DMS79 (cell line): ENCODE data around the gene KCMF1.
A peak's percentile ranks its signal among the peaks of the same experiment; 100 is the strongest.

ENCODE experiments used
- DNase-seq: peaks from one replicate; lab custom pipeline; 2025; lab: John Stamatoyannopoulos, UW

Gene KCMF1

DNA sequence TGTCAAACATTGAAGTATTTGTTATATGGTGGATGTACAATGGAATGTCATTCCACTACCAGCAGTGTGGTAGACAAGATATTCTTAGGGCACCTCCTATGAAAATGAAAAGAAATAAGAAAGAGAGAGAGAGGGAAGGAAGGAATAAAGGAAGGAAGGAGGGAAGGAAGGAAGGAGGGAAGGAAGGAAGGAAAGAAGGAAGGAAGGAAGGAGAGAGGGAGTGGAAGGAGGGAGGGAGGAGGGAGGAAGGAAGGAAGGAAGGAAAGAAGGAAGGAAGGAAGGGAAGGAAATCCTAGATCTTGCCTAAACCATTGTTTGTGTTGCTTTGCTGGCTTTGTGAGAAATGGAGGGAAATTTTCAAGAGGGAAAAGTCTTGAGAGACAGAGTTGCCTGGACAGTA is 112.1 kb downstream of the KCMF1 start:
- no peak for DNase-seq

DNA sequence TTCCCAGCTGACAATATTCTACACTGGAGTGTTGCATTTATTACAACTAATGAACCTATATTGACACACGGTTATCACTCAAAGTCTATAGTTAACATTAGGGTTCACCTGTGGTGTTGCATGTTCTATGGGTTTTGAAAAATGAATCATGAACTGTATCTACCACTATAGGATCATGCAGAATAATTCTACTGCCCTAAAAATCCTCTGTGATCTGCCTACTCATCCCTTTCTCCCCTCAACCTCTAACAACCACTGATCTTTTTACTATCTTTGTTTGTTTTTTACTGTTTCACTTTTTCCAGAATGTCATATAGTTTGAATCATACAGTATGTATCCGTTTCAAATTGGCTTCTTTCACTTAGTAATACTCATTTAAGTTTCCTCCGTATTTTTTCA is 114.6 kb downstream of the KCMF1 start:
- DNase-seq, result no peak

DNA sequence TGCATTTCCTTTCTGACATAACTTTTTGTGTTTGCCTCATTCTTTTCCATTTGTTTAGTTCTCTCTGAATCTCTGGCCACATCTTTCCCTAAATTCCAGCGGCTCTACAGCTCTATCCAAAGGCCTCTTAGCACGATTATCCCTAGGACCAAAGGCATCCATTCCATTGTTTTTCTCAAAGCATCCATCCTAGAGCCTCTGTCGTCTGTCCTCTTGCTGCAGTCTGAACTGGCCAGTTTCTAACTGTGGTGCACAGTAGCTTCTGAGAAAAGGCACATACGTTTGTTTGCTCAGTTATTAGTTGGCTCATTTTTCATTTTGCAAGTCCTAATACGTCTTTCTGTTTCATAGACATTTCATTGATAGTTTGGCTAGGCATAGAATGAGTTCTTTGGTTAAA is 116.6 kb downstream of the KCMF1 start:
- no peak for DNase-seq

DNA sequence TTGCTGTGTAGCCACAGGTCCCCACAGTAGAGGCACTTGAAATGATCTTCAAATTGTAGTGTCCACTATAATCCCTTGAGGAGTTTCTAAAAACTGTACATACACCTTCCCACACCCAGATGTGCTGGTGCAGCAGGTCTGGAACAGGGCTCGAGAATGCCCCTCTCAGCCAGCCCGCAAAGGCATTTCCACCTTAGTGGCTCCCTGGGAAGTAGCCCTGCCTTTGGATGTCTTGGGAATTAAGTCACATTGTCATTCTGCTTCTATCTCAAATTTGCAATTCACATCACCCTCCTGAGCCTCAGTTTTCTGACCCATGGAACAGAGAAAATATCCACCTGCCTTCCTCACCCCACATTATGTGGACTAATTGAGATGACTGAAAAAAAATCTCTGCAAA is 118.0 kb downstream of the KCMF1 start:
- DNase-seq, result no peak

DNA sequence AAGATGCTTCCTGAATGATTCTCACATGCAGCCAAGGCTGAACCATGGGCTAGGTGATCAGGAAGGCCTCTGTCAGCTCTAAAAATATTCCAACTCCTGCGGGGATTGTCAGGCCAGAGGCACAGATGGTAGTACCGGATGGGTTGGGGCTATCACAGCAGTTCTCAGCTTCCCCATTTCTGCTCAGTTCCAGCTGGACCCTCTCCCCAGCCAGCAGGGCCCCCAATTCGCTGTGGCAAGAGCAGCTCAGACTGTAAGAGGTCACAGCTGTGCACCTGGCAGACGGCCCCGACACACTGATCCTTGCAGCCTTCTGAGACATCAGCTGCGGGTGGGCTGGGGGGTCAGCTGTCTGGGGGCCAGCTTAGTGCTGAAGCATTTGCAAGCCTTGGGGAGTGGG is 118.6 kb downstream of the KCMF1 start:
- no peak for DNase-seq

DNA sequence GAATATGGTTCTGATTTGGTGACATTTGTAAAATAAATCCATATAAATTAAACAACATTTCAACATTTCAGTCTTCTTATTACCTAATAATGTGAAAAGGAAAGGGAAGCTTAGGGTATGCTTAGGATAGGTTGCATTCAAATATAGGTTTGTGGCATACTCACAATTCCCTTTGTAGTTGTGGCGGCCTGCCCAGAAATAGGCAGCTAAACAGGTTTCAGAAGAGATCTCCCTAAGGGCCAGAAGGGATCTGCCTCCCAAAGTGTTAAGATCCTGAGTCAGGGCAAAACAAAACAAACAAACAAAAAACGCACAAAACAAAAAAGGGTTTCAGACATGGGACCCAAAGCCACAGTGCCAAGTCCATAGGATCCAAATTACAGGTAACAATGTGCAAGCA is 120.9 kb downstream of the KCMF1 start:
- DNase-seq, result peak; percentile 4

DNA sequence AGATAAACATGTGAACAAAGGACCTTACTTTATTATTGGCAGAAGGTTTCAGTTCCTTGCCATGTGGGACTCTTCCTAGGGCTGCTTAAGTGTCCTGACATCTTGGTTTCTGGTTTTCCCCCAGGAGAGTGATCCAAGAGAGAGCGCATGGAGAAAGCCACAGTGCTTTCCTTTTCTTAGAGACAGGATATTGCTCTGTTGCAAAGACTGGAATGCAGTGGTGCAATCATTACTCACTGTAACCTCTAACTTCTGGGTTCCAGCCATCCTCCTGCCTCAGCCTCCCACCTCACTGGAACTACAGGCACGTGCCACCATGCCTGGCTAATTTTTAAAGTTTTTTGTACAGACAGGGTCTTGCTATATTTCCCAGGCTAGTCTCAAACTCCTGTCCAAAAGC is 124.1 kb downstream of the KCMF1 start:
- DNase-seq, result no peak

DNA sequence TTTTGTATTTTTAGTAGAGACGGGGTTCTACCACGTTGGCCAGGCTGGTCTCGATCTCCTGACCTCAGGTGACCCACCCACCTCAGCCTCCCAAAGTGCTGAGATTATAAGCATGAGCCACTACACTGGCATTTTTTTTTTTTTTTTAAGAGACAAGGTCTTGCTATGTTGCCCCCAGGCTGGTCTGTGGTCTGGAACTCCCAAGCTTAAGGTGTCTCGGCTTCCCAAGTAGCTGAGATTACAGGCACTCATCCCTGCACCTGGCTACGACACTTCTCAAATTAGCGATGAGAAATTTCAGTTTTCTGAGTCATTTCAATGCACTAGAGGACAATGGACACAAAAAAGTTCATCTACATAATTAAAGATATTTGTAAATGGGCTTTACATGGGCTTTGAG is 125.7 kb downstream of the KCMF1 start:
- no peak for DNase-seq

DNA sequence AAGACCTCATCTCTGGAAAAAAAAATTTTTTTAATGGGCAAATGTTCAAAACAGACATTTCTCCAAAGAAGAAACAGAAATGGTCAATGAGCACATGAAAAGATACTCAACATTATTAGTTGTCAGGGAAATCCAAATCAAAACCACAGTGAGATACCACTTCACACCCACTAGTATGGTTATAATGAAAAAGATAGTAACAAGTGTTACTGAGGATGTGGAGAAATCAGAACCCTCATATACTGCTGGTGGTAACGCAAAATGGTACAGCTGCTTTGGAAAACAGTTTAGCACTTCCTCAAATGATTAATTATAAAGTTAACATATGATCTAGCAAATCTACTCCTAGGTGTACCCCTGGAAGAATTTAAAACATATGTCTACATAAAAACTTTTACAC is 133.3 kb downstream of the KCMF1 start:
- DNase-seq, result no peak

DNA sequence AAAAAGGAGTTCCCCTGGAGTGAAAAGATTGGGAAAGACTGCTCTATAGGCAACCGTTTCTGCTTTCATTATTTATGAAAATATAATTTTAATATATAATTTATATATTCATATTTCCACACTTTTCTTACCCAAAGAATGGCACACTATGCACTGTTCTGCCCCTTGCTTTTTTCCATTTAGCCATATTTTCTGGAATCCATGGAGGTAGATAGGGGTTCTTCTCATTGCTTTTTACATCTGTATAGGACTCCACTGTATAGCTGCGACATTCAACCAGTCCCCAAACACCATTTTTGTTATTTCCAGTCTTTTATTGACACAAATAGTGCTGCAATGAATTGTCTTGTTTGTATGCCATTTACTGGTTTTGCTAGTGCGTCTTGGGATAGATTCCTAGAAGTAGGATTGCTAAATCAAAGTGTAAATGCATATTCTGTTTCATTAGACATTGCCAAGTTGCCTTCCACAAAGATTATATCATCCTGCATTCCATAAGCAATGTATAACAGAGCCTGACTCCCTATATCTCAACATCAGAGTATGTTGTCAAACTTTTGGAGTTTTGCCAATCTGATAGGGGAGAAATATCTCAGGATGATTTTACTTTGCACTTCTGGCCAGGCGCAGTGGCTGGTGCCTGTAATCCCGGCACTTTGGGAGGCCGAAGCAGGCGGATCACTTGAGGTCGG is 135.7 kb downstream of the KCMF1 start:
- no peak for DNase-seq
